NB4 (cell line): Measurements from ENCODE around the gene GGTA1.

Source experiments
- CTCF ChIP-seq: IDR thresholded peaks from one replicate; pipeline ENCODE4 v1.5.1; 2012; ENCODE audit warnings: low read depth, low read length
- POLR2A ChIP-seq: IDR thresholded peaks from 2 replicates; pipeline ENCODE4 v1.6.1; 2011; ENCODE audit warnings: mild to moderate bottlenecking; ENCODE audit not compliant: insufficient read length; ENCODE audit errors: extremely low read depth
- TF ChIP-seq, protein P1 (sequence below): IDR thresholded peaks from 2 replicates; pipeline ENCODE4 v1.6.1; 2011; ENCODE audit warnings: low read depth, low read length

GRCh38 chr9:121545150-121545874 is 45.7 kb upstream of the GGTA1 start:
- TF ChIP-seq CTCF (no peak), POLR2A (no peak)
- TF ChIP-seq, protein P1, sequence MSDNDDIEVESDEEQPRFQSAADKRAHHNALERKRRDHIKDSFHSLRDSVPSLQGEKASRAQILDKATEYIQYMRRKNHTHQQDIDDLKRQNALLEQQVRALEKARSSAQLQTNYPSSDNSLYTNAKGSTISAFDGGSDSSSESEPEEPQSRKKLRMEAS, result no peak
